Measurements from ENCODE around the gene HYPK.
"Not testable (repeated sequence)": the region's sequence is repeated elsewhere in the genome, so short reads cannot be mapped to it uniquely, and the experiment has no call there.

The HYPK gene

GRCh38 chr15:43795997-43796396 lies 4.4 kb upstream of the HYPK start:
- H3K4me3 ChIP-seq (ENCODE audit: low read depth, low read length): no peak overlapping the region

DNA sequence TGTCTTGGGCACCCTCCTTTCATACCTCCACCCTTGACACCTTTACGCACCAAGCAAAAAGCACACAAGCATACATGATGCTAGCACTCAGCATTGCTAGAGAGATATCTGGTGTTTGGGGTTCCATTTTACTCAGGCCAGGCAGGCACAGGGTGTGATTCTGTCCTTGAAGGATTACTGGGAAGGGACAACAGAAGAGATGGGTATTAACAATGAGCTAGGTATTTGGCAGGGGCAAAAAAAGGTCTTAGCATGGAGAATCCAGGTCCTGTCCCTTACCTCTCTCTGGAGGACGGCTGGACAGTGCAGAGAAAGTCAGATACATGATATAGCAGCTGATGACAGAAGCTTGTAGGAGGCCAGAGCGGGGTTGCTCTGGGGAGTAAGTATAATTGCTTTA lies 3.8 kb upstream of the HYPK start:
- TF ChIP-seq, protein P1, sequence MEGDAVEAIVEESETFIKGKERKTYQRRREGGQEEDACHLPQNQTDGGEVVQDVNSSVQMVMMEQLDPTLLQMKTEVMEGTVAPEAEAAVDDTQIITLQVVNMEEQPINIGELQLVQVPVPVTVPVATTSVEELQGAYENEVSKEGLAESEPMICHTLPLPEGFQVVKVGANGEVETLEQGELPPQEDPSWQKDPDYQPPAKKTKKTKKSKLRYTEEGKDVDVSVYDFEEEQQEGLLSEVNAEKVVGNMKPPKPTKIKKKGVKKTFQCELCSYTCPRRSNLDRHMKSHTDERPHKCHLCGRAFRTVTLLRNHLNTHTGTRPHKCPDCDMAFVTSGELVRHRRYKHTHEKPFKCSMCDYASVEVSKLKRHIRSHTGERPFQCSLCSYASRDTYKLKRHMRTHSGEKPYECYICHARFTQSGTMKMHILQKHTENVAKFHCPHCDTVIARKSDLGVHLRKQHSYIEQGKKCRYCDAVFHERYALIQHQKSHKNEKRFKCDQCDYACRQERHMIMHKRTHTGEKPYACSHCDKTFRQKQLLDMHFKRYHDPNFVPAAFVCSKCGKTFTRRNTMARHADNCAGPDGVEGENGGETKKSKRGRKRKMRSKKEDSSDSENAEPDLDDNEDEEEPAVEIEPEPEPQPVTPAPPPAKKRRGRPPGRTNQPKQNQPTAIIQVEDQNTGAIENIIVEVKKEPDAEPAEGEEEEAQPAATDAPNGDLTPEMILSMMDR (IDR thresholded peaks at IDR 0.05; ENCODE audit: low read depth, low read length): no peak
- H3K4me3 ChIP-seq (ENCODE audit: low read depth, low read length): no peak overlapping the region

More at GRCh38 chr15:43795997-43796396, 4.4 kb upstream of the HYPK start:
- TF ChIP-seq, protein P1 (IDR thresholded peaks at IDR 0.05; ENCODE audit: low read depth, low read length): no peak

DNA sequence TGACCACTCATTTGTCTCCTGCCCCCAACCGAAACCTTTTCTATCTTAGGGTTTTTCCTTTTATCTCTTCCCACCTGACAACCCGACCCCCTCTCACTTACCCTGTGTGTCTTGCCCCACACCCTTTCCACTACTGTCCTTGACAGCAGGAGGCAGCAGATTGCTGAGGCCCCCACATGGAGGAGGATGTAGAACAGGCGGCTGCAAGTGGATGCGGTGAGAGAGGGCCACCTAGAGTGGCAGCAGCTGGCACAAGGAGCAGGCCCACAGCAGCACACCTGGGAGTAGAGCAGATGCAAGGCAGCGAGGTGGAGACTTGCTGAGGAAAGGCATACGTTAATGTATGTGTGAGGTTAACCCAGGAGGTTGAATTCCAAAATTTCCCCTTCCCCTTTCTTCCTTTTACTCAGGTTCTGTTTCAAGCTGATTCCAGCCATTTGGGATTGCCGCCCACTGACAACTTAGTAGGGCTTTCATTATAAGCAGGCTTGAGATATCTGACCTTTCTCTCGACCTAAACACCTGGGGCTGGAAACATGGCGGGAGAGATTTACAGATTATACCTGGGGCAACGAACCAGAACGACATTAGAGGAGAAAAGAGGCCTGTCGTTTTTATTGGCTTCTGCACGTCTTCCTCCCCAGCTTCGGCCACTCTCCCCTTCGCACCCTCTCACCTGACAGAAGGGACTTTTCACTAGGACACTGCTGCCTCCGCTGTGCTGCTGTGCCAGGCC lies 1.0 kb upstream of the HYPK start:
- TF ChIP-seq, protein P1 (IDR thresholded peaks at IDR 0.05; ENCODE audit: low read depth, low read length): no peak
- no peak overlapping the region for H3K4me3 ChIP-seq (ENCODE audit: low read depth, low read length)

GRCh38 chr15:43799945-43800285 lies 484 bp upstream of the HYPK start, which contains the start of gene SERINC4:
SERINC4 (minus strand) TSS chr15:43800220; CDS start chr15:43799986, 234 bp downstream.
- TF ChIP-seq, protein P1 (IDR thresholded peaks at IDR 0.05; ENCODE audit: low read depth, low read length): no peak

DNA sequence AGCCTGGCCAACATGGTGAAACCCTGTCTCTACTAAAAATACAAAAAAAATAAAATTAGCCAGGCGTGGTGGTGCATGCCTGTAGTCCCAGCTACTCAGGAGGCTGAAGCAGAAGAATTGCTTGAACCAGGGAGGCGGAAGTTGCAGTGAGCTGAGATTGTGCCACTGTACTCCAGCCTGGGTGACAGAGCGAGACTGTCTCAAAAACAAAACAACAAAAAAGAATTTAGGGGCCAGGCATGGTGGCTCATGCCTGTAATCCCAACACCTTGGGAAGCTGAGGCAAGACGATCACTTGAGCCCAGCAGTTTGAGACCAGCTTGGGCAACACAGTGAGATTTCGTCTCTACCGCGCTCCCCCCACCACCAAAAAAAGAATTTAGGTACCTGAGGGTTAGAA lies 2.3 kb downstream of the HYPK start:
- not testable (repeated sequence) for H3K4me3 ChIP-seq (ENCODE audit: low read depth, low read length)

More at GRCh38 chr15:43799945-43800285, 484 bp upstream of the HYPK start, which contains the start of gene SERINC4:
- peak within 1 kb of the TSS; percentile 92 for H3K4me3 ChIP-seq (ENCODE audit: low read depth, low read length)

DNA sequence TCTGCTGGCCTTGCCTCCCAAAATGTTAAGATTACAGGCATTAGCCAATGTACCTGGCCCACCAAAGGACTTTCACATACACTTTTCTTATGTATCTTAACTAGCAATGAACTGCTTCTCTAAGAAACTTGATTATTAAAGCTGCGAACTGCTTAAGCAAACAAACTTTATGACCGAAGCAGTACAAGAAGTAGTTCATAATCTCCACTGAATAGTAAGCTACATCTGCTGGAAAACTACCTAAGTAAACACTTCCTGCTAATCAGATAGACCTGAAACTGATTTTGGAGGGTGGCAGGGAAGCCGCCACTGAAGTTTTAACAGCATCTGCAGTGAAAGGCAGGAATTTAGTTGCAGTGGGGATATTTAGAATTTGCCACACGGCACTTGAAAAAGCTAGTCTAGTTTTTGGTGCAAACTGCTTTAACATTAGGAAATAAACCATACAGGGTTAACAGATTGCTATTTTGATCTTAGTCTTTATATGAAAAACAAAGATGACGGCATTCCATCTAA lies 8.1 kb downstream of the HYPK start:
- TF ChIP-seq, protein P1 (IDR thresholded peaks at IDR 0.05; ENCODE audit: low read depth, low read length): no peak
- no peak overlapping the region for H3K4me3 ChIP-seq (ENCODE audit: low read depth, low read length)

DNA sequence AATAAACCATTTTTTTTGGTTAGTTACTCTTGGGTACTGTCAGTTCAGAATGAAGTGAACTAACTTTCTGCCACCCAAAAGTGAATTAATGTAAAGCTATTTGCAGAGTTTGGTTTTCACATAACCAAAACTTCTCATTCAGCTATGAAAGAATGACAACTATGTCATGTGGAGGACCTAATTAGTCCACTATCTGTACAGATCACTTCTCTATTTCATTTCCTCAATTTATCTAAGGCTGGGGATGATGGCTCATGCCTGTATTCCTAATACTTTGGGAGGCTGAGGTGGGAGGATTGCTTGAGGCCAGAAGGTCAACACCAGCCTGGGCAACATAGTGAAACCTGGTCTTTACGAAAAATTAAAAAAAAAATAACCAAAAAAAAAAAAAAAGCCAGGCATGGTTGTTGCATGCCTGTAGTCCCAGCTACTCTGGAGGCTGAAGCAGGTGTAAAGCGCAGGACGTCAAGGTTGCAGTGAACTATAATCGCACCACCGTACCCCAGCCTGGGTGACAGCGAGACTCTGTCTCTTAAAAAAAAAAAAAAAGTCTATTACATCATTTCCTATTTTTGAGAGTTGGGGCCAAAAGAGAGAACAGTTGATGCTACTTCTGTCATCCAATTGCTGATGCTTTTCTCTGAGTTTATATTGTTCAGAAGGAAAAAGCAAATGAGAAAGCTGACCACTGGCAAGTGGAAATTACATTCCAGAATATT lies 8.7 kb downstream of the HYPK start:
- TF ChIP-seq, protein P1 (IDR thresholded peaks at IDR 0.05; ENCODE audit: low read depth, low read length): no peak

GRCh38 chr15:43815064-43815463 lies 14.7 kb downstream of the HYPK start:
- H3K4me3 ChIP-seq (ENCODE audit: low read depth, low read length): not testable (repeated sequence)

More for the DNA sequence above, 8.7 kb downstream of the HYPK start:
- no peak overlapping the region for H3K4me3 ChIP-seq (ENCODE audit: low read depth, low read length)
